Peyer's patch (tissue), 4 donors: ENCODE results near the gene RAD51B. TPM values are rescaled to one million over a fixed set of nuclear protein-coding genes. Genes with fewer than 3 reads are reported as not detected.
A peak's percentile ranks its signal among the peaks of the same experiment; 100 is the strongest.

Source experiments
- DNase-seq, 3 donors: peaks; one replicate each; pipeline ENCODE4 v3.0.0-alpha.2; 2017 to 2019
- H3K27ac ChIP-seq, 4 donors: fragments of 200-600 bp; sonication (generic); one replicate each; pipeline ENCODE4 v1.5.1; 2016 to 2019
- H3K27me3 ChIP-seq, 2 donors: fragments of 200-600 bp; sonication (generic); one replicate each; pipeline ENCODE4 v1.5.1; 2019
- H3K36me3 ChIP-seq, 3 donors: fragments of 200-600 bp; sonication (generic); one replicate each; pipeline ENCODE4 v1.5.1; 2016 to 2019
- H3K4me1 ChIP-seq, 4 donors: fragments of 200-600 bp; sonication (generic); one replicate each; pipeline ENCODE4 v1.5.1; 2016 to 2019
- H3K4me3 ChIP-seq, 4 donors: fragments of 200-600 bp; sonication (generic); 1 replicate in 3 of 4; 2 replicates in 1 of 4; pipeline ENCODE4 v1.5.1; 2016 to 2019; ENCODE audit warnings: mild to moderate bottlenecking in 1 of 4
- H3K9me3 ChIP-seq, 4 donors: fragments of 200-600 bp; sonication (generic); one replicate each; pipeline ENCODE4 v1.5.1; 2016 to 2019; ENCODE audit warnings: mild to moderate bottlenecking in 1 of 4
- CTCF ChIP-seq, 6 experiments: fragments of 450-650 bp in 4 of 6; fragments of 200-600 bp in 2 of 6; sonication (generic) in 1 of 6; IDR thresholded peaks; one replicate each; pipeline ENCODE4 v1.5.1; 2017 to 2019; ENCODE audit warnings: antibody characterized with exemption in 6 of 6, mild to moderate bottlenecking in 3 of 6, moderate library complexity in 1 of 6
- POLR2A ChIP-seq, 2 donors: fragments of 450-650 bp; IDR thresholded peaks; one replicate each; pipeline ENCODE4 v1.5.1; 2017; ENCODE audit warnings: antibody characterized with exemption in 2 of 2, mild to moderate bottlenecking in 2 of 2, moderate library complexity in 2 of 2
- total RNA-seq, 4 donors: library from RNA; depleted of rRNA; stranded (reverse); fragments of >200 nt; gene quantifications; one replicate each; pipeline ENCODE4 v1.1.0, GENCODE V29; 2016

Gene RAD51B
- total RNA-seq, 4 donors from 2014 or later = 12.6 to 103 (median 33.1) TPM

- H3K4me1 ChIP-seq = no peaks in the 10 kb centered on the region
- no peaks in the 10 kb centered on the region for H3K27me3 ChIP-seq
- H3K9me3 ChIP-seq = no peaks in the 10 kb centered on the region
- H3K4me3 ChIP-seq = no peak overlapping the region
- no peak for DNase-seq
- no peak overlapping the region for H3K27ac ChIP-seq
- H3K36me3 ChIP-seq = no peaks in the 10 kb centered on the region
- no peak for TF ChIP-seq CTCF (IDR thresholded peaks at IDR 0.05)
- TF ChIP-seq POLR2A (IDR thresholded peaks at IDR 0.05) = no peak
These were observed 756.5 kb downstream of the RAD51B start for GRCh38 chr14:68576031-68576430.

GRCh38 chr14:68576496-68577244 is 757.1 kb downstream of the RAD51B start:
- H3K4me3 ChIP-seq = no peak overlapping the region
- H3K9me3 ChIP-seq = no peaks in the 10 kb centered on the region
- no peaks in the 10 kb centered on the region for H3K4me1 ChIP-seq
- TF ChIP-seq POLR2A (IDR thresholded peaks at IDR 0.05) (no peak), CTCF (IDR thresholded peaks at IDR 0.05) (no peak)
- no peak for DNase-seq
- H3K27me3 ChIP-seq = no peaks in the 10 kb centered on the region
- no peak overlapping the region for H3K27ac ChIP-seq
- H3K36me3 ChIP-seq = no peaks in the 10 kb centered on the region

GRCh38 chr14:68577802-68578541 is 758.4 kb downstream of the RAD51B start:
- Histone ChIP-seq H3K36me3 (no peaks in the 10 kb centered on the region), H3K4me1 (no peaks in the 10 kb centered on the region), H3K27ac (peak overlapping the region in 1 of 4 donors; percentile 22), H3K4me3 (no peak overlapping the region), H3K27me3 (no peaks in the 10 kb centered on the region), H3K9me3 (no peaks in the 10 kb centered on the region)
- peak in 1 of 3 donors; percentile 72 for DNase-seq
- TF ChIP-seq POLR2A (IDR thresholded peaks at IDR 0.05) (no peak), CTCF (IDR thresholded peaks at IDR 0.05) (no peak)

GRCh38 chr14:68578597-68578996 is 759.0 kb downstream of the RAD51B start:
- DNase-seq = no peak
- H3K27me3 ChIP-seq = no peaks in the 10 kb centered on the region
- H3K36me3 ChIP-seq = no peaks in the 10 kb centered on the region
- H3K4me1 ChIP-seq = no peaks in the 10 kb centered on the region
- no peak overlapping the region for H3K27ac ChIP-seq
- no peak overlapping the region for H3K4me3 ChIP-seq
- H3K9me3 ChIP-seq = no peaks in the 10 kb centered on the region
- TF ChIP-seq POLR2A (IDR thresholded peaks at IDR 0.05) (no peak), CTCF (IDR thresholded peaks at IDR 0.05) (no peak)

- H3K27me3 ChIP-seq = no peaks in the 10 kb centered on the region
- DNase-seq = no peak
- no peak for TF ChIP-seq POLR2A (IDR thresholded peaks at IDR 0.05)
- no peak for TF ChIP-seq CTCF (IDR thresholded peaks at IDR 0.05)
- no peaks in the 10 kb centered on the region for H3K36me3 ChIP-seq
- no peak overlapping the region for H3K27ac ChIP-seq
- H3K9me3 ChIP-seq = no peaks in the 10 kb centered on the region
- H3K4me3 ChIP-seq = no peak overlapping the region
- H3K4me1 ChIP-seq = no peaks in the 10 kb centered on the region
These were observed 760.6 kb downstream of the RAD51B start for GRCh38 chr14:68580096-68580645.
